Measurements from ENCODE around the gene ADAMTS9.
"Not testable (repeated sequence)": the region's sequence is repeated elsewhere in the genome, so short reads cannot be mapped to it uniquely, and the experiment has no call there.

The ADAMTS9 gene

GRCh38 chr3:64566859-64567258 is 120.9 kb downstream of the ADAMTS9 start:
- DNase-seq, result no peak

GRCh38 chr3:64563751-64564150 is 124.0 kb downstream of the ADAMTS9 start:
- no peak for DNase-seq

GRCh38 chr3:64561868-64562267 is 125.9 kb downstream of the ADAMTS9 start:
- no peak for DNase-seq

GRCh38 chr3:64561325-64561843 is 126.4 kb downstream of the ADAMTS9 start:
- no peak for DNase-seq

GRCh38 chr3:64560791-64561190 is 127.0 kb downstream of the ADAMTS9 start:
- no peak for DNase-seq

GRCh38 chr3:64559588-64559987 is 128.2 kb downstream of the ADAMTS9 start:
- no peak for DNase-seq

GRCh38 chr3:64556046-64556445 is 131.8 kb downstream of the ADAMTS9 start:
- no peak for DNase-seq

GRCh38 chr3:64555351-64555750 is 132.4 kb downstream of the ADAMTS9 start:
- DNase-seq, result no peak

GRCh38 chr3:64554096-64554920 is 133.5 kb downstream of the ADAMTS9 start:
- DNase-seq, result no peak

GRCh38 chr3:64552966-64553365 is 134.8 kb downstream of the ADAMTS9 start:
- DNase-seq, result no peak

GRCh38 chr3:64552160-64552559 is 135.6 kb downstream of the ADAMTS9 start:
- no peak for DNase-seq

GRCh38 chr3:64551697-64552096 is 136.1 kb downstream of the ADAMTS9 start:
- no peak for DNase-seq

GRCh38 chr3:64550745-64551144 is 137.1 kb downstream of the ADAMTS9 start:
- DNase-seq, result no peak

- DNase-seq, result no peak
Observed at GRCh38 chr3:64549869-64550268, 137.9 kb downstream of the ADAMTS9 start.

GRCh38 chr3:64548200-64548889 is 139.5 kb downstream of the ADAMTS9 start:
- DNase-seq, result no peak

- no peak for DNase-seq
Observed at GRCh38 chr3:64546856-64547255, 140.9 kb downstream of the ADAMTS9 start.

- DNase-seq, result not testable (repeated sequence)
Observed at GRCh38 chr3:64545239-64545638, 142.6 kb downstream of the ADAMTS9 start.

- no peak for DNase-seq
Observed at GRCh38 chr3:64541803-64542202, 146.0 kb downstream of the ADAMTS9 start.

- no peak for DNase-seq
Observed at GRCh38 chr3:64539451-64540196, 148.2 kb downstream of the ADAMTS9 start.

- DNase-seq, result no peak
Observed at GRCh38 chr3:64536166-64536565, 151.6 kb downstream of the ADAMTS9 start.

GRCh38 chr3:64533617-64534317 is 154.0 kb downstream of the ADAMTS9 start:
- DNase-seq, result peak; percentile 24

- DNase-seq, result no peak
Observed at GRCh38 chr3:64530434-64531049, 157.3 kb downstream of the ADAMTS9 start.
